GM18519 (cell line): ENCODE data around the gene STK40.

Source experiments
- ATAC-seq: cut with Tn5 transposase; IDR thresholded peaks from one replicate; pipeline ENCODE4 v1.9.1; 2021; ENCODE audit warnings: mild to moderate bottlenecking, moderate library complexity; ENCODE audit not compliant: unreplicated experiment, low FRiP score

Gene STK40

GRCh38 chr1:36377791-36378492 lies 7.8 kb downstream of the STK40 start:
- ATAC-seq: no peak

GRCh38 chr1:36372617-36373016 lies 13.1 kb downstream of the STK40 start:
- ATAC-seq: no peak

GRCh38 chr1:36369061-36369861 lies 16.5 kb downstream of the STK40 start:
- no peak for ATAC-seq

GRCh38 chr1:36367798-36368197 lies 17.9 kb downstream of the STK40 start:
- no peak for ATAC-seq

- no peak for ATAC-seq
These were observed 18.7 kb downstream of the STK40 start for GRCh38 chr1:36367066-36367465.

GRCh38 chr1:36366091-36366661 lies 19.5 kb downstream of the STK40 start:
- ATAC-seq: no peak

- no peak for ATAC-seq
These were observed 20.3 kb downstream of the STK40 start for GRCh38 chr1:36365381-36365780.

- ATAC-seq: no peak
These were observed 25.7 kb downstream of the STK40 start for GRCh38 chr1:36359911-36360550.

- ATAC-seq: no peak
These were observed 26.3 kb downstream of the STK40 start for GRCh38 chr1:36359383-36359782.

- ATAC-seq: no peak
These were observed 27.1 kb downstream of the STK40 start for GRCh38 chr1:36358514-36359084.

- no peak for ATAC-seq
These were observed 29.9 kb downstream of the STK40 start for GRCh38 chr1:36355811-36356210.

- no peak for ATAC-seq
These were observed 31.2 kb downstream of the STK40 start for GRCh38 chr1:36354486-36354885.

- no peak for ATAC-seq
These were observed 32.5 kb downstream of the STK40 start for GRCh38 chr1:36352910-36353878.

- ATAC-seq: no peak
These were observed 33.4 kb downstream of the STK40 start for GRCh38 chr1:36352125-36352909.

- no peak for ATAC-seq
These were observed 34.3 kb downstream of the STK40 start for GRCh38 chr1:36351227-36351977.

GRCh38 chr1:36350659-36351226 lies 35.0 kb downstream of the STK40 start:
- no peak for ATAC-seq

- ATAC-seq: no peak
These were observed 35.9 kb downstream of the STK40 start for GRCh38 chr1:36349839-36350238.

GRCh38 chr1:36349241-36349671 lies 36.5 kb downstream of the STK40 start:
- ATAC-seq: no peak
